ENCODE data around the gene AGAP1.

AGAP1 gene

GRCh38 chr2:236156095-236156859, 662.4 kb downstream of the AGAP1 start:
- no peak overlapping the region for H3K4me3 ChIP-seq (ENCODE audit: low read length)

GRCh38 chr2:236156860-236157194, 663.0 kb downstream of the AGAP1 start:
- H3K4me2 ChIP-seq (ENCODE audit: low read length), result no peak overlapping the region
- no peak overlapping the region for H3K4me3 ChIP-seq (ENCODE audit: low read length)
- no peaks in the 10 kb centered on the region for H3K4me1 ChIP-seq (ENCODE audit: control insufficient read depth, insufficient read depth, low read length)
- H3K9me3 ChIP-seq (replicated peaks; ENCODE audit: low read length), result no peaks in the 10 kb centered on the region
- H3K9ac ChIP-seq (ENCODE audit: low read depth, low read length), result no peak overlapping the region
- peaks cover 12% of the 10 kb centered on the region for H3K27me3 ChIP-seq (ENCODE audit: control insufficient read depth, insufficient read depth, low read length)
- H3K36me3 ChIP-seq (ENCODE audit: insufficient read depth, low read length), result no peaks in the 10 kb centered on the region

More at GRCh38 chr2:236156095-236156859, 662.4 kb downstream of the AGAP1 start:
- Histone ChIP-seq H3K4me2 (ENCODE audit: low read length) (no peak overlapping the region), H3K9me3 (replicated peaks; ENCODE audit: low read length) (no peaks in the 10 kb centered on the region), H3K27me3 (ENCODE audit: control insufficient read depth, insufficient read depth, low read length) (peaks cover 12% of the 10 kb centered on the region), H3K36me3 (ENCODE audit: insufficient read depth, low read length) (no peaks in the 10 kb centered on the region), H3K4me1 (ENCODE audit: control insufficient read depth, insufficient read depth, low read length) (no peaks in the 10 kb centered on the region), H3K9ac (ENCODE audit: low read depth, low read length) (no peak overlapping the region)

GRCh38 chr2:236157366-236157765, 663.5 kb downstream of the AGAP1 start:
- Histone ChIP-seq H3K9ac (ENCODE audit: low read depth, low read length) (no peak overlapping the region), H3K4me1 (ENCODE audit: control insufficient read depth, insufficient read depth, low read length) (no peaks in the 10 kb centered on the region), H3K36me3 (ENCODE audit: insufficient read depth, low read length) (no peaks in the 10 kb centered on the region), H3K27me3 (ENCODE audit: control insufficient read depth, insufficient read depth, low read length) (peaks cover 12% of the 10 kb centered on the region), H3K9me3 (replicated peaks; ENCODE audit: low read length) (no peaks in the 10 kb centered on the region), H3K4me2 (ENCODE audit: low read length) (no peak overlapping the region), H3K4me3 (ENCODE audit: low read length) (no peak overlapping the region)

- H3K9ac ChIP-seq (ENCODE audit: low read depth, low read length), result no peak overlapping the region
- no peak overlapping the region for H3K4me2 ChIP-seq (ENCODE audit: low read length)
- H3K27me3 ChIP-seq (ENCODE audit: control insufficient read depth, insufficient read depth, low read length), result peaks cover 12% of the 10 kb centered on the region
- H3K4me1 ChIP-seq (ENCODE audit: control insufficient read depth, insufficient read depth, low read length), result no peaks in the 10 kb centered on the region
- no peaks in the 10 kb centered on the region for H3K36me3 ChIP-seq (ENCODE audit: insufficient read depth, low read length)
- H3K4me3 ChIP-seq (ENCODE audit: low read length), result no peak overlapping the region
- no peaks in the 10 kb centered on the region for H3K9me3 ChIP-seq (replicated peaks; ENCODE audit: low read length)
Measured at GRCh38 chr2:236157815-236158498, 664.1 kb downstream of the AGAP1 start.

GRCh38 chr2:236158969-236159777, 665.3 kb downstream of the AGAP1 start:
- Histone ChIP-seq H3K9me3 (replicated peaks; ENCODE audit: low read length) (no peaks in the 10 kb centered on the region), H3K27me3 (ENCODE audit: control insufficient read depth, insufficient read depth, low read length) (peaks cover 12% of the 10 kb centered on the region), H3K9ac (ENCODE audit: low read depth, low read length) (no peak overlapping the region), H3K4me2 (ENCODE audit: low read length) (no peak overlapping the region), H3K4me3 (ENCODE audit: low read length) (no peak overlapping the region), H3K36me3 (ENCODE audit: insufficient read depth, low read length) (no peaks in the 10 kb centered on the region), H3K4me1 (ENCODE audit: control insufficient read depth, insufficient read depth, low read length) (peaks cover 6% of the 10 kb centered on the region)

- Histone ChIP-seq H3K27me3 (ENCODE audit: control insufficient read depth, insufficient read depth, low read length) (peaks cover 16% of the 10 kb centered on the region), H3K4me3 (ENCODE audit: low read length) (no peak overlapping the region), H3K9me3 (replicated peaks; ENCODE audit: low read length) (no peaks in the 10 kb centered on the region), H3K36me3 (ENCODE audit: insufficient read depth, low read length) (no peaks in the 10 kb centered on the region), H3K4me1 (ENCODE audit: control insufficient read depth, insufficient read depth, low read length) (peaks cover 12% of the 10 kb centered on the region), H3K9ac (ENCODE audit: low read depth, low read length) (no peak overlapping the region), H3K4me2 (ENCODE audit: low read length) (no peak overlapping the region)
Measured at GRCh38 chr2:236159778-236160170, 665.9 kb downstream of the AGAP1 start.

- Histone ChIP-seq H3K36me3 (ENCODE audit: insufficient read depth, low read length) (no peaks in the 10 kb centered on the region), H3K27me3 (ENCODE audit: control insufficient read depth, insufficient read depth, low read length) (peaks cover 24% of the 10 kb centered on the region), H3K9me3 (replicated peaks; ENCODE audit: low read length) (no peaks in the 10 kb centered on the region), H3K4me3 (ENCODE audit: low read length) (no peak overlapping the region), H3K4me2 (ENCODE audit: low read length) (no peak overlapping the region), H3K4me1 (ENCODE audit: control insufficient read depth, insufficient read depth, low read length) (peaks cover 14% of the 10 kb centered on the region), H3K9ac (ENCODE audit: low read depth, low read length) (no peak overlapping the region)
Measured at GRCh38 chr2:236160366-236161081, 666.7 kb downstream of the AGAP1 start.

- Histone ChIP-seq H3K4me3 (ENCODE audit: low read length) (no peak overlapping the region), H3K9me3 (replicated peaks; ENCODE audit: low read length) (no peaks in the 10 kb centered on the region), H3K36me3 (ENCODE audit: insufficient read depth, low read length) (no peaks in the 10 kb centered on the region), H3K9ac (ENCODE audit: low read depth, low read length) (no peak overlapping the region), H3K4me2 (ENCODE audit: low read length) (no peak overlapping the region), H3K27me3 (ENCODE audit: control insufficient read depth, insufficient read depth, low read length) (peaks cover 29% of the 10 kb centered on the region), H3K4me1 (ENCODE audit: control insufficient read depth, insufficient read depth, low read length) (peaks cover 14% of the 10 kb centered on the region)
Measured at GRCh38 chr2:236161082-236161462, 667.2 kb downstream of the AGAP1 start.

- no peak overlapping the region for H3K4me3 ChIP-seq (ENCODE audit: low read length)
- H3K4me2 ChIP-seq (ENCODE audit: low read length), result no peak overlapping the region
- H3K4me1 ChIP-seq (ENCODE audit: control insufficient read depth, insufficient read depth, low read length), result peaks cover 18% of the 10 kb centered on the region
- no peak overlapping the region for H3K9ac ChIP-seq (ENCODE audit: low read depth, low read length)
- no peaks in the 10 kb centered on the region for H3K36me3 ChIP-seq (ENCODE audit: insufficient read depth, low read length)
- H3K27me3 ChIP-seq (ENCODE audit: control insufficient read depth, insufficient read depth, low read length), result peaks cover 34% of the 10 kb centered on the region
- no peaks in the 10 kb centered on the region for H3K9me3 ChIP-seq (replicated peaks; ENCODE audit: low read length)
Measured at GRCh38 chr2:236161531-236161930, 667.7 kb downstream of the AGAP1 start.

GRCh38 chr2:236162031-236162845, 668.4 kb downstream of the AGAP1 start:
- Histone ChIP-seq H3K9me3 (replicated peaks; ENCODE audit: low read length) (no peaks in the 10 kb centered on the region), H3K36me3 (ENCODE audit: insufficient read depth, low read length) (no peaks in the 10 kb centered on the region), H3K9ac (ENCODE audit: low read depth, low read length) (no peak overlapping the region), H3K4me1 (ENCODE audit: control insufficient read depth, insufficient read depth, low read length) (peaks cover 25% of the 10 kb centered on the region), H3K4me3 (ENCODE audit: low read length) (no peak overlapping the region), H3K27me3 (ENCODE audit: control insufficient read depth, insufficient read depth, low read length) (peaks cover 38% of the 10 kb centered on the region), H3K4me2 (ENCODE audit: low read length) (no peak overlapping the region)
